DND-41 (cell line): ENCODE results near the gene TIGD1.

Source experiments
- CTCF ChIP-seq: IDR thresholded peaks from 2 replicates; pipeline ENCODE4 v1.5.1; 2012; ENCODE audit warnings: borderline replicate concordance, low read length, moderate library complexity, mild to moderate bottlenecking; ENCODE audit not compliant: poor library complexity, severe bottlenecking; ENCODE audit errors: extremely low read depth
- EZH2 ChIP-seq: IDR thresholded peaks from 3 replicates; pipeline ENCODE4 v1.6.1; 2012; ENCODE audit warnings: borderline replicate concordance, low read depth, mild to moderate bottlenecking, moderate library complexity, low read length, inconsistent platforms; ENCODE audit not compliant: severe bottlenecking

- no peak for TF ChIP-seq CTCF
- TF ChIP-seq EZH2 = no peak
These were observed 37.0 kb downstream of the TIGD1 start for GRCh38 chr2:232513353-232513752.
